Pulmonary artery endothelial cell (primary cell): ENCODE measurements around the gene IL1RL2. TPM values are rescaled to one million over a fixed set of nuclear protein-coding genes. Genes with fewer than 3 reads are reported as not detected.

ENCODE experiments used
- DNase-seq: peaks from one replicate; pipeline ENCODE4 v3.0.0-alpha.2; 2011; ENCODE audit warnings: low read depth, low spot score
- total RNA-seq: library from RNA; depleted of rRNA; stranded (reverse); fragments of >200 nt; gene quantifications from 2 replicates; pipeline ENCODE4 v1.2.3, GENCODE V29; 2014

The IL1RL2 gene
- total RNA-seq = 0.20 and 0.81 TPM in 2 replicates

DNA sequence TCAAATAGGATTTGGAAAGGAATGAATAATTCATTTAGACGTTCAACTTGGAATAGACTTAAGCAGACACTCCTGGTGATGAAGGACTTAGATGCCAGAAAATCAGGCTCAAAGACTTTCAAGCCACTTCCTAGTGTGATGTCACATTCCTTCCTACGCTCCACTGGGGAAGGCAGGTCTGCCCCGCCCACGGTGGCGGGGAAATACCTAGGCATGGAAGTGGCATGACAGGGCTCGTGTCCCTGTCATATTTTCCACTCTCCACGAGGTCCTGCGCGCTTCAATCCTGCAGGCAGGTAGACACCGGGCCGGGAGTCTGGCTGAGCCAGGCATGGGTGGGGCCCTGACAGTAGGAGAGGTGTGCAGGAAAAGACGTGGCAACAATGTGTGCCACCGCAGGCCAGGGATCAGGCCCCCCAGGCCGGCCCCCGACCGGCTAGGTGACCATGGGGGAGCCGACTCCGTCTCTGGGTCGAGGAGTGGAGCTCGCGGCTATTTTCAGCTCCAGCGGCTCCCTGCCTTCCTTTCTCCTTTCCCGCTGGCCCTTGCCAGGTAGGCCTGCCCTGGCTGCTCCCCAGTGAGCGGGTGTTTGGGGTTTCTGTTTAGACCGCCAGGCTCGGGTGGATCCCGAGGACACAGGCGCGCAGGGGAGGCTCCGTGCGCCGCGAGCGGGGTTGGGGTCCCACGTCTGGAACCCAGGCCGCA lies at the start of gene IL1RL2:
Gene IL1RL2 (plus strand): TSS at position 233 of the 705 bp plus-strand sequence. CDS start 845 bp downstream, outside the sequence.
- DNase-seq = no peak

DNA sequence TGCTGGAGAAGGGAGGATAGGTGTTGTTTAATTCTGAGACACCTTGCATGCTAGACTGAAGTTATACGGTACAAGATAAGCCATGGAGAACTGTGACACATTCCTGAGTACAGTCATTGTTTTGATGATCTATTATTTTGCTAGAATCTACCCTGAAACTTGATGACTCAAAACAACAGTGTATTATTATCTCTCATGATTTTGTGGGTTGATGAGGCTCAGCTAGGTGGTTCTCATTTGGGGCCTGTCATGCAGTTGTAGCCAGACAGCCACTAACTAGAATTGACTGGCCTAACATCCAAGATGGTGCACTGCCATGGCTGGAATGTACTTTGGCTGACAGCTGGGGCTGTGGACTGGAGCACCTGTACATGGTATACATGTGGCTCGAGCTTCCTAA lies 49.7 kb upstream of the IL1RL2 start:
- no peak for DNase-seq

DNA sequence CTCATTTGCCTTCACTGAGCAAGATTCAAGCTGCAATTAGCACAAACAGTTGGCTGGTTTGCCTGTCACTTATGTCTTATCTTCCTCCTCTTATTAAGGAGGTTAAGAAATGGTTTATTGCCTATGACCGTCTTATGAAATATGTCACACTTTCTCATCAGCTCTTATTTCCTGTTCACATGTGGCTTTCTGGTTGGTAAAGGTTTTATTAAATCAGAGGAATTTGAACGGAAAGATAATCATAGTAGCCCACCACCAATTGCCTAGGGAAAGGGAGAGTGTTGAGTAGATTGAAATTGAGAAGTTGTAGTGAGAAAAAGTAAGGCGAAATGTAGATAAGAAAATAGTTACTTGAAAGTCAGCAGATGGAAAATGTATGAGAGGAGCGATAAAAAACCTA lies 48.5 kb upstream of the IL1RL2 start:
- DNase-seq = no peak

GRCh38 chr2:102139851-102140250 lies 47.0 kb upstream of the IL1RL2 start:
- no peak for DNase-seq

GRCh38 chr2:102140377-102140776 lies 46.4 kb upstream of the IL1RL2 start:
- no peak for DNase-seq

- no peak for DNase-seq
Observed at GRCh38 chr2:102141011-102141943, 45.5 kb upstream of the IL1RL2 start.

- DNase-seq = no peak
Observed at GRCh38 chr2:102141970-102142828, 44.6 kb upstream of the IL1RL2 start, which contains the start of gene IL1R1. TSS of gene IL1R1 (plus strand) at chr2:102142746. CDS start at chr2:102157725, 14,979 bp downstream.

GRCh38 chr2:102142829-102143449 lies 43.9 kb upstream of the IL1RL2 start:
- no peak for DNase-seq

DNA sequence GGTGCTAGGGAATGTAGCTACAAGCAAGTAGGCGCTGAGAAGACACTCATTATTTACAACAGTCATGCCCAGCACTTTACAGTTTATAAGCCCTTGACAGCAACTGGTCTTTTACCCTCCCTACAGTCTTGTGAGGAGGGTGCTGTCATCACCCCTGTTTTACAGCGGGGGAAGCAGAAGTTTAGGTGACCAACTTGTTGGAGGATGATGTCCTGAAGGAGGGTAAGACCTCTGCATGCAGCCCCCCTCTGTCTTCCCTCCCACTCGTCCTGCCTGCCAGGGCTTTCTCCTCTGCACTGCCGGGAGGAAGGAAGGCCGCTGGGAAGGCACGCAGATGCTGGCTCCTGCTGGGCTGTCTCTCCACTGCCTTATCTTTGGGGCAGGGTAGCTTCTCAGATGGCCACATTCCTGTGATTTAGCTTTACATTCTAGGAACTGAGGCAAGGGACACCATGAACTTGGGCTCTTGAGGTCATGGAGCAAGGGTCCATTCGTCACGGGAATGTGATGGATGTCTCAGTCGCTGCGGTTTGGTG lies 43.3 kb upstream of the IL1RL2 start:
- no peak for DNase-seq

GRCh38 chr2:102144128-102144527 lies 42.7 kb upstream of the IL1RL2 start:
- DNase-seq = no peak

- DNase-seq = no peak
Observed at GRCh38 chr2:102145107-102145506, 41.7 kb upstream of the IL1RL2 start.

DNA sequence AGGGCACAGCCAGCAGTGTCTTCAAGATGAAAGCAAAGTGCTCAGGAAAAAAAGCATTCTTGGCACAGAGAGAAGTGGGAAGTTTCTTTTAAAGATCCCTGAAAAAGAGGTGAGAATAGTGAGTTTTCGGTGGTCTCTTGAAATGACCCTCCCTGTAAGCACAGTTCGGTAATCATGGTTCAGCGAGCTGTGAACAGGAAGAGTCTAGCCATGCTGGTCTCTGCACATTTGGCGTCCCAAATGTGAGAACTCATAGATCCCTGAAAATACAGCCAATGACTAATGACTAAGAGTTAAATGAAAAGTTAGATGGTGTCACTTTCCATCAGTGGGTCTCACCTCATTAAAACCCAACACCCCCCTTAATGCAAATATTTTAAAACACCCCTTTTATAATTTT lies 40.9 kb upstream of the IL1RL2 start:
- no peak for DNase-seq

DNA sequence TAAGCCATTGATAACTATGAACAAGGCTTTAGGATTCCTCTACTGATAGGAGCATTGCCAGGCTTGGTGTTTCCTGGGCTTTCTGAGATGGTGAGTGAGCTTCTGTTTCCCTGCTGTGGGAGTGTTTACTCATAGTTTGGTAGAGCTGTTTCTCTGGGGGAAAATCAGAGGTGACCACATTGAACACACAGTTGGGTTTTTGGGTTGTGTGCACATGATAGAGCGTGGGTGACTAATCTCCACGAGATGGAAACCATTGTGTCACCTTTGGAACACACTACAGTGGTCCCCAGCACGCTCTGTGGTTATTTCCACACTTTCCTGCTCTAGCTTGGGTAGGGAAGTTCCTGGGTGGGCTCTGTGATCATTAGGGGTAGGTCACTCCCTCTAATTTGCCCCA lies 38.9 kb upstream of the IL1RL2 start:
- DNase-seq = no peak

DNA sequence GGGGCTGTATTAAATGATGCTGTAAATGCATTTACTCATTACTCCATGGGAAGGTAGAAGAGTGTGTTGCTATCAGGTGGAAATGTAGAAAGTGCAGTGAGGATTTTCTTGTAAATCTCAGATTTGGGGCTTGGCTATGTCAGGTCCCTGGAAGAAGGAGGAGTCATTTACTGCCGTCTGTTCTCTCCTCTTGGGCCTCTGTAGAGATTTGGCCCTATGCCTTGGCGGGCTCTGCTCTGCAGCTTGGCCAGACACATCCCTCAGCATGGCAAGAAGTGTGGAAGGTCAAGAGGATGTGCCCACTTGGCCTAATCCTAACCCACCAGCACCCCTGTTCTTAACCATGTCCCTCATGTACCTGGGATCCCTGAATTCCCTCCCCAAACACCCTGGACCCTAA lies 37.6 kb upstream of the IL1RL2 start:
- DNase-seq = no peak

- DNase-seq = no peak
Observed at GRCh38 chr2:102149644-102150455, 37.0 kb upstream of the IL1RL2 start.

GRCh38 chr2:102154364-102154763 lies 32.5 kb upstream of the IL1RL2 start:
- no peak for DNase-seq

DNA sequence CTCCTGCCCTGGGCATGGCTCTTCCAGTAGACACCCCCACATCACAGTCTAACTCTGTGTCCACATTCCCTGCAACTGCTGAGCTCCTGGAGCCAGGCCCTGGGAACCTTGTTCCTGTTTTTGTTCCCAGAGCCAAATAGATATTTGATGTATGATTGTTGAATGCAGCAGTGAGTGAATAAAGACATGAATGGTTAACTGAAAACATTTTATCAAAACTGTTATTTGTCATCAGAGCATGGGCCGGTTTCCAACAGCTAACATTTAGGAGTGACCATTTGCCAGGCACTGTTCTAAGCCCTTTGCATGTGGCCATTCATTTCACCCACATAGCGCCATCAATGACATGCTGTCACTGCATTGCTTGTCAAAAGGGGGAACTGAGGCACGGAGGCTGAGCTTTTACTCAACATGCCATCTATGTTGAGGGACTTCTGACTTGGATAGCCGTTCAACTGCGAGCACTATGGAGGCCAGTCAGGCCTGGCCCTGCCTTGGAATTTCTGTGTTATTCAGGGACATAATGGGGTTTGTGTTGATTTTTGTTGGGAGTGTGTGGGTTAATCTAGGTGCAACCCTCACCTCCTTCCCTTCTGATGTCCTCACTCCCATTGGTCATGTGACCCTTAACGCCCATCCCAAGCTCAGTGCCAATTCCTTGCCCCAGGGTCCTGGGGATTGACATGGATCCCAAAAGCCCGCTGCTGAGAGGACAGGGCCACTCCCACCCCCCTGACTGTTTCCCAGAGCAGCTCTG lies 31.7 kb upstream of the IL1RL2 start:
- no peak for DNase-seq

DNA sequence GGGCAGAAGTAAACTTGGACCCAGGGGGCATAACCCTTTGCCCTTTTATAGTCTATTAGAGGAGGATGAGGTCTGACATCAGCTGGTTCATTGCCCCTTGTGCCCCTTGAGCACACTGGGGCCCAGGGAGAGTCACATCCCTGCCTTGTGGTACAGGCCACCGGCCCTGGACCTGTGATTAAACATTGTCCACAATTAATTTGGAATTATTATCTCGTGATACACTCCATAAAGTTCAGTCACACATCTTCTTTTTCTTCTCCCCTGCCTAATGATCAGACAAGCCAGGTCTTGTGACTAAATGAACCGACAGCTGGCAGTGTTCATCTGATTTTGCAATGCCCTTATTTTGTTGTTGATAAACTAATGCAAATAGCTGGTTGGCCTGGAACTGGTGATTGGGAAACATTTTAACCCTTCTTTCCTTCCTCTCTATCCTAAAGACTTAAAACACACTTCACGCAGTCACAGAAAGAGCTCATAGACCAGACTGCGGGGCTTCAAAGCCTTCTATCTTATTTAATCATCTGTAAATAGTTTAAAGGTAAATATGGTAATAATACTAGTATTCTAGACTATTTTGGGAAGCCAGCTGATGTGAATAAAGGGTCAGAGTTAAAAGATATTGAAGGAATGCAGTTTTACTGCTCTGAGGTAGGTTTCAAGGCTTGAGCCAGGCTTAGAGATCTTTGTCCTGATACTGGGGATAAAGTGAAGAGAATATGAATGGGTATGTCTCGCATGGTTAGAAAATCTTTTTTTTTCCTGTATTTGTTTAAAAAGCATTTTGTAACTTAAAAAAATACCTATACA lies 30.9 kb upstream of the IL1RL2 start:
- no peak for DNase-seq
